ENCODE data around the gene MYOD1.

MYOD1 gene

DNA sequence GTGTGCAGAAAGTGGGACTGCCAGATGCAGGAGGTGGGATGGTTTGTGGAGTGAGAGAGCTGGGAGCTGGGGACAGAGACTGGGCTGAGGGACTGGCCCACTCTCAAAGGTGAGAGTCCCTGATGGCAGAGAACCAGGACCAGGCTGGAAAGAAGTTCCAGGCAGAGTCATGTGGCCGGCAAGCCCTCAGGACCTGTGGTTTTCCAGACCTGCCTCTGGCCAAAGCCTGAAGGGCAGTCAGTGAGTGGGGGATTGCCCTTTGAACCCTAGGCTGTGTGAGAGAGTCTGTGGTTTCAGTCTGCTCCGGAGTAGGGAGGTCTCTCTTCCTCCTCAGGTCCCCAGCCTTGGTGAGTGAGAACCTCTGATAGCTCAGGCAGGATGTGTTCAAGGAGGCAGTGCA, 32.2 kb downstream of the MYOD1 start:
- no peak for DNase-seq

DNA sequence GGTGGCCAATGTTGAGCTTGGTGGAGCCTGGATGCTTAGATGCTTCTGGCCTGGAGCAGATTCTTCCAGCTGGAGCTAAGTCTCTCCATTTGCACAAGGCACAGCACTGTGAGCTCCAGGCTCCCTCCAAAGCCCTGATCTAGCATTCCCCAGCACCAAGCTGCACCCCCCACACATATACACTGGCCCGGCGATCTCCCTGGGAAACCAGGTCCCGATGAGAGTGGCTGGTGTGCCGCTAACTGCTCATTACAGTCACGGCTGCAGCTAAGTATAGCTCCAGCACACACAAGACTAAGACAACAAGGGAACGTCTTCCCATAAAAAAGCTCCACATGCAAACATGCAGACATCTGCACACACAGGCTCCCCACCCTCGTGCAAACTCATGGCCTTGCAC, 32.8 kb downstream of the MYOD1 start:
- DNase-seq: no peak

DNA sequence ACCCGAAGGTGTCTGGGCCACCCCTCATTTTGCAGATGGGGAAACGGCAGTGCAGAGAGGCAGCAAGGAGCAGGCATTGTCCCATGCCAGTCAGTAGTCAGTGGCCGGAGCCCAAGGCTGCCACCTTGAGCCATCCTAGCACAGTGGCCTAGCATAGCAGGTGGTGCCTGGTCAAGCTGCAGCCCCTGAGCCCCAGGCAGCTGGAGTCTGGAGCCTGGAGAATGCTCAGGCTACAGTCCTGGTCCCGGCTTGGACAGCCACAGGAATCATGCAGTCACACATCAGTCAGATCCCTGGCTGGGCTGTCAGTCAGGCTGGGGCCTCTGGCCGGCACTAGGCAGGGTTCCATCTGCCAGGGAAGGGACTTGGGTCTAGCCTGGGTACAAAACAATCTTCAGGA, 33.8 kb downstream of the MYOD1 start:
- DNase-seq: no peak

DNA sequence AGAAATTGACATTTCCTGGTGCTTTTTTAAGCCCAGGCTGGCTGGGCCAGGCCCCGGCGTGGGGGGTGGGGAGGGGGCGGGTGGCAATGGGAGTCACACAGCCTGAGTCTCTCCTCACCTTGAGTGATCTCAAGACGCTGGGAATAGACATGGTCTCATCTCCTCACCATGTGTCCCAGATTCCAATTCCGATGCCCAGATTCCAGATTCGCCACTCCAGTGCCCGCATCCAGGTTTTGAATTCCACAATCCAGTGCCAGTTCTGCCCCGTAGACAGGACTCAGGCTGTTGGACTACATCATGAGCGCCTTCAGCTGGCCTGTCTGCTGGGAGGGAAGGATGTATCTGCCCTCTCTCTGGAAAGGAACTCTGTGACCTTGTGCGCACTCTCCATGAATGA, 34.3 kb downstream of the MYOD1 start:
- no peak for DNase-seq

DNA sequence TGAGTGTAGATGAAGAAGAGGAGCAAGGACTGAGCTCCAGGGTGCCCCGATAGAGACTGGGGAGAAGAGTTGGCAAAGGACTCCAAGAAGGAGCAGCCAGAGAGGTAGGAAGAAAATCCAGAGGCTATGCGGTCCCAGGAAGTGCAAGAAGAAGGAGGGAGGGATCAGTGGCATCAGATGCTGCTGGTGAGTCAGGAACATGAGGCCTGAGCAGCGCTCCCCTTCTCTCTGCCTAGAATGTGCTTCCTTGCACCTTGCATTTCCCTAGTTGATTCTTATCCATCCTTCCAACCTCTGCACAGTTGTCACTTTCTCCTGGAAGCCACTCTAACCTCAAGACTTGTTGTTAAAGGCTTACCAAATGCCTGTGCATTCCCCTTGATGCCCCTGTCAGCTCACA, 36.5 kb downstream of the MYOD1 start:
- no peak for DNase-seq

DNA sequence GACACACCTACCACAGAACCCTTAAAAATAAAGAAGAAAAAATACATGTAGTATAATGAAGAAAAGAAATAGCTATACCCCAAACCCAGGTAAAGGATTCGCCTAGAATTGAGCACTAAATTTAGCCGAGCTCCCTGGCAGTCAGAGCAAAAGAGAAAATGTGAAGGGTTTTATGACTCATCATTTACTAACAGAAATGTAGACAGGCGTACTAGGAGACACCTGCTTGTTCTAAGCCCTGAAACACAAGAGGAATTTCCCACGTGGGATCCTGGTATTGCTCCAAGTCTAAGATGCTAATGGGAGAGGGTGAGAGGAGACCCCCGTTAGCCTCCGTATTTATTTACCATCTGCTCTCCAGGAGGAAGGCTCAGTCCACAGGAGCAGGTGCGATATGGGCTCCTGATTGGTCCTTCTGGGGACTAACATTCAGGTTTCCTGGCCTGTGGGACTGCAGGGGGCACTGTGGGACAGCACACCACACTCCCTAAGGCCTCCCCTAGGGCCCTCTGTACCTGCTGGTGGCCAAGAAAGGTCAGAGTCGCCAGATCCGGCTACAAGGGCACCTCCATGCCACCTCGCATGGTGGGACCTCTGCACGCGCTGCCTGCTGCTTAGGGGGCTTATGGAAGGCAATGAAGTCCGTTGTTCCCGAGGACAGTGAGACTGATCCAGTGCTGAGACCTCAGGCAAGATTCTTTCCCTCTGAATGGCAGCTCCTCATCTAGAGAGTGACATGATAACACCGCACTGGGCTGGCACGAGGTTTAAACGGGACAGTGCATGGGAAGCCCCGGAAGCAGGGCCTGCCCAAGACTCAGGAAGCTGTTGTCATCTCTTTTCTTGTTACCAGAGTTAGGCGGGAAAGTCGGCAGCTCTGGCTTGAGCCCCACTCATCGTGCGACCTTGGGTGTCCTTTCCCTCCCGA, 41.0 kb downstream of the MYOD1 start:
- DNase-seq: no peak

DNA sequence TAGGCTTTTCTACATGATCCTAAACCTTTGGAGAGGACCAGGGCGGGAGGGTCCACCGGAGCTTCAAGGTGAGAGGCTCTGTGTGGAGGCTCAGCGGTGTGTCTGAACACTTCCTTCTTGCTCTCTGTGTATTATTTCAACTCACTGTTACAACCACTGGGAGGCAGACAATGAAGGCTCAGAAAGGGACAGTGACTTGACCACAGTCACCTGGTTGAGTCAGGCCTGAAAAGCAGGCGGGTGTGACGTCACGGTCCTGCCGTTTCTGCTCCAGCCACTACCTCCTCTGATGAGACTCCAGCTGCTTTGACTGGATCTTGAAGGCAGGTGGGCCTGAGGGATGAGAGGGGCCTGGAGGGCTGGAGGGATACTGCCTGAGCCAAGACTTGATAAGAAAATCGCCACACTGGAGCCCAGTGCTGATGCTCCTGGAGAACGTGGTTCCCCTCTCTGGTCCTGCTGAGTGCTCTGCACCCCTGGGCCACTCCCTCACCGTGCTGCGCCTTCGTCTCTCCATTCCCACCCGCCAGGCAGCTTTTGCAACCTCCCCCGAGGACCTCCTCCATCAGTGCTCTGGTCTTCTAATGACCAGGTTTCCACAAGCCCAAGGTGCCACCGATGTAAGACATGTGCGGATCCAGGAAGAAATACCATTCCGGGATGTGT, 43.1 kb downstream of the MYOD1 start:
- no peak for DNase-seq

DNA sequence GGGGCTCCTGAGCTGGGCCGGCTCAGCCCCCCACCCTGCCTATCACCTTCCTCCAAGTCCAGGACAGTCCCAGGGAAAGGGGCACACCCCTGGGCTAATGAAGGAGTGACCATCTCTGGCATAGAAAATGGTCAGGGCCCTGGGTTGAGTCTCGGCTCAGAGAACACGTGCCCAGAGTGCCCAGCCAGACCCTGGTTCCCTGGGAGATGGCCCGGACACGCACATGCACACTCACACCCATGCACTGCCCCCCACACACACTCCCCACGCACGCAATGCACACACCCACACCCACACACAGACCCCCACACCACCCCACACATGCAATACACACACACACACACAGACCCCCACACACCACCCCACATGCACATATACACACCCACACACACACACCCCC, 43.9 kb downstream of the MYOD1 start:
- no peak for DNase-seq

DNA sequence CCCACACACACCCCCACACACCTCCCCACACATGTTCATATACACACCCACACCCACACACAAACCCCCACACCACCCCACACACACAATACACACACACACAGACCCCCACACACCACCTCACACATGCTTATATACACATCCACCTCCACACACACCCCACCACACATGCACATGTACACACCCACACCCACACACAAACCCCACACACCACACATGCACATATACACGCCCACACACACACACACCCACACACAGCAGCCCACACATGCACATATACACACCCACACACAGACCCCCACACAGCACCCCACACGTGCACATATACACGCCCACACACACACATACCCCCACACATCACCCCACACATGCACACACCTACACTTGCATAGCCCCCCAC, 44.3 kb downstream of the MYOD1 start:
- DNase-seq: no peak

DNA sequence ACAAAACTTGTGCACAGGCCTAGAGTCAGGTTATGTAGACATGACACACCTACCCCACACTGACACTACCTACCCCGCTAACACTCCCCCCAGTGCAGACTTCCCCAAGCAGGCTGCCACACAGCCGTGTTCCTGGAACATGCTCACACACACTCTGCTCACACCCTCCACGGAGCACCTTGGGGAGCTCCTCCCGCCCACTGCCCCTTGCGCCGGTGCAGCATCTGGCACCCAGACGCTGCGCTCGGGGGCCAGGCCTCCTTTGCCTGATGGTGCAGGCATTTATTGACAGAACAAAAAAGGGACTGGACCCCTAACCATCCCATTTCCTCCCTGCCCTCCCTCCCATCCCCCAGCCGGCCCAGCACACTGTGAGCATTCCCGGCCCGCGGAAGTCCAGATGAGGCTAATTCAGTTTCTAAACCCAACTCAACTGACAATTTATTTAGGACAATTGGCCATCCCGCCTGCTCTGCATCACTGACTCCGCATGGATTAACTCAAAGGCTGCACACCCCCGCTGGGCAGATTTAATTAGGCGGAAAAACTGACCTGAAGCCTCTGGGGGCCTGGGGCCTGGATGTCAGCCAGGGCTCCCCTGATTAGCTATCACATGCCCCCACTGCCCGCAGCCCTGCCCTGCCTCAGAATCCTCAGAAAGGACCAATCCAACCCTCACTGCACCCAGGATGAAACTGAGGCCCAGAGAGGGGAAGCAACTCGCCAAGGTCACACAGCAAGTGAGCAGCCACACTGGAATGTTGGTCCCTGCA, 45.3 kb downstream of the MYOD1 start:
- no peak for DNase-seq

DNA sequence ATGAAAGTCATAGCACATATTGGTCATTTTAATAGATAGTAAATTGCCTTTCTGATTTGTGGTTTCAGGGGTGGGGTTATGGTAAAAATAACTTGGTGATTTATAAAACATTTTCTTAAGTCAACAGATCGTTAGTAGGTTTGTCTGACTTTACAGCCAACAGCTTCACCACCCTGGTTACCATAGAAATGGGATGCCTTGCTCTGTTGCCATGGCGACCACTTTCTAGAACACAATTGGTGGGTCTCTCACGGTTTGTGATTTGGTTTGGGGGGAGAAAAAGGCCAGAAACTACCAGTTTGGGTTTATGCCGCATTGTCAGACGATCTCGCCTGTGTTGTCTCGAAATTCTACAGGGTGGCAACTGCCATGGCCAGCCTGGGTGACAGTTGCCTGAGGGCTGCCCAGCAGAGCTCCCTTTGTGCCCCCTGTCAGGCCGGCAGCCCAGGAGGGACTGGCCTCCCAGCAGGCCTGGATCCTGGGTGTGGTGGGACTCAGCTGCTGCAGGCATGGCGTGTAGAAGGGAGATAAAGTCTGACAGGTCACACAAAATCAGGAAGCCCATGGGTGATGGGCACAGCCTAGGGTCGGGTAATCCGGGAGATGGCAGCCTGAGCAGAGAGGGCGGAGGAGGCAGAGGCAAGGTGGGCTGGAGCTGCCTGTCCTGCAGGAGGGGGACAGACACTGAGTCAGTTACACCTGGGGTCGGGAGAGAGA, 46.1 kb downstream of the MYOD1 start:
- DNase-seq: no peak

DNA sequence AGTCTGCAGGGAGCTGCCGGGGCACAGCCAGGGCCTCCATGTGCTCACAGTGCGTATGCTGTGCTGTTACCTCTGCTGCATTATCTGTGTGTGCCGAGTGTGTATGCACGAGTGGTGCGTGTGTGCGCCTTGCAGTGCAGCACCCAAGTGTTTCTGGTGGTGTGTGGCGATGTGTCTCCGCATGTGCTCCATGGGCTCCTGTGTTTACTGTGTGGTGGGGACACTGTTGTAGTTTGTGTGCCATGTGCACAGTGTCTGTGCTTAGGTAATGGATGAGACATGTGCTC, 46.6 kb downstream of the MYOD1 start:
- no peak for DNase-seq

DNA sequence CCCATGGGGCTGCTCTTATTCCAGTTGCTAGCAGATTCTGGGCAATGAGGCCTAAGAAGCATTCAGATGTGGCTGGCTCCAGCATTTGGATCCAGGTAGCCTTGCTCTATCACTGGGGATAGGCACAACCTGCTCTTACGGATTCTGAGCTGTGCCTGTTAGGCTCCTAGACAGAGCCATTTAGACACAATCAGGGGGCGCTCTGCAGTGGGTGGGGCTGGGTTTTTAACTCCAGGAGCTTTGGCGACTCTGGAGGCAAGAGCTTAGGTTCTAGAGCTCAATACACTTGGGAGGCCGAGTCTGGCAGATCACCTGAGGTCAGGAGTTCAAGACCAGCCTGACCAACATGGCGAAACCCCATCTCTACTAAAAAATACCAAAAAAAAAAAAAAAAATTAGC, 47.2 kb downstream of the MYOD1 start:
- no peak for DNase-seq

DNA sequence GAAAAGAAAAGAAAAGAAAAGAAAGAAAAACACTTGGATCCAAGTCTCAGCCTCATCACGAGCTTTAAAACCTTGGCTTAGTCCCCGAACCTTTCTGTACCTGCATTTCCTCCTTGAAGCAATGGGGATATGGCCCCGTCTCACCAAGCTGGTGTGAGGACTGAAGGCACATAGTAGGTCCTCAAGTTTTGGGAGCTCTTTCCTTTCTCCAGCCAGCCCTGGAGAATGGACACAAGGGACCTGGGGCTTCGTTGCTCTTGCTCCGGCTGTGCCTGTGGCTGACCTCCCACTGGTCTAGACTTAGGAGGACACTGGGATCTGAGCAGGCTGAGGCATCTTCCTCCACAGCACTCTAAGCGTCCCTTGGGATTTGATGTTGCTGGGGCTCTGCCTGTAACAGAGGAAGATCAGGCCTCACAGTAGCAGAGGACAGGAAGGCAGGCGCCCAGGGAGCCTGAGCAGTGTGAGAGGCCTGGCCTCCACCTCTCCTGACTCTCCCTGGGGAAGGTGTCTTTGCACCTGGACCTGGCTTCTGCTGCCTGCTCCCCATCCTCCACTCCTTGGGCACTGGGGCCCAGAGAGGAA, 48.0 kb downstream of the MYOD1 start:
- DNase-seq: no peak

DNA sequence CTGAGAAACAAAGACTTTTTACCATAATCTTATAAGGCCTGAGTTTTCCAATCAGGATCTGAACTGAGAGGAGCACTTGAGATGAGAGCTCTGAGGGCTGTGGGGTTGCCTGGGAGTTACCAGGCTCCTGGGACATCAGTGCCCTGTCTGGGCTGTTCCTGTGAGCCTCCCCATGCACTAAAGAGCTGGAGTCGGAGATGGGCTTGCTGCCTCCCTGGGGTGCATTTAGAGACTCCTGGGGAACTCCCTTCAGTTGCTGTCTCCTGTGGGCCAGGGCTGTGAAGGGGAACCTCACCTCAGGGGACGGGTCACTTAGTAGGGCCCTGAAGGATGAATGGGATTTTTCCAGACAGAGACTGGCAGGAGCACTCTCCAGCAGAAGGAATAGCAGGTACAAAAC, 48.5 kb downstream of the MYOD1 start:
- no peak for DNase-seq

DNA sequence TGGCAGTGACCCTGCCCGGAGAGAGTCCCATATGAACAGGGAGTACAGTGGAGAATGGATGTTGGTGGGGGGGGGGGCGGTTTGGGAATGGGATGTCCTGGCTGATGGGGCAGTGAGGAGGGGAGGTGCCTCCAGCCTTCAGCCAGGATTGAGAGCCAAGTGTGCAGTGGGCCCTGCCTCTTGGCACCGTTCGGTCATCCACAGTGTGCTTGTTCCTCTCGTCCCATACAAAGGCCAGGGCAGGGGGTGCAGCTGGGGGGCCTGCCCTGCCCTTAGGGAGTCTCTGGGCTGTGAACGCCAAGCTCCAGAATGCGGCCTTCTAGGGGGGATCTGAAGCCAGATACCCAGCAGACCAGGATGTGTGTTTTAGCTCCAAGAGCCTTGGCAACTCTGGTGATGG, 49.2 kb downstream of the MYOD1 start:
- DNase-seq: no peak

DNA sequence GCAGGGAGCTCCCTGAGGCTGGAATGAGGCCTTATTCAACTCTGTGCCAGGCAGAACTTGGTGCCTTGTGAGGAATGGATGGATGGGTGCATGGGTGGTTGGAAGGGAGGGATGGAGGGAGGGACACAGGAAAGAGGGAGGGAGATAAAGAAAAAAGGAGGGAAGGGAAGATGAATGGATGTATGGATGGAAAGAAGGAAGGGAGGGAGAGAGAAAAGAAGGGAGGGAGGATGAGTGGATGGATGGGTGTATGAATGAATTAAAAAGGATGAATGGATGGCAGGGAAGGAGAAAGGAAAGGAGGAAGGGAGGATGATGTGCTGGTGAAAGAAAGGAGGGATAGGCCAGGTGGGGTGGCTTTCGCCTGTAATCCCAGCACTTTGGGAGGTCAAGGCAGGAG, 49.8 kb downstream of the MYOD1 start:
- DNase-seq: no peak

DNA sequence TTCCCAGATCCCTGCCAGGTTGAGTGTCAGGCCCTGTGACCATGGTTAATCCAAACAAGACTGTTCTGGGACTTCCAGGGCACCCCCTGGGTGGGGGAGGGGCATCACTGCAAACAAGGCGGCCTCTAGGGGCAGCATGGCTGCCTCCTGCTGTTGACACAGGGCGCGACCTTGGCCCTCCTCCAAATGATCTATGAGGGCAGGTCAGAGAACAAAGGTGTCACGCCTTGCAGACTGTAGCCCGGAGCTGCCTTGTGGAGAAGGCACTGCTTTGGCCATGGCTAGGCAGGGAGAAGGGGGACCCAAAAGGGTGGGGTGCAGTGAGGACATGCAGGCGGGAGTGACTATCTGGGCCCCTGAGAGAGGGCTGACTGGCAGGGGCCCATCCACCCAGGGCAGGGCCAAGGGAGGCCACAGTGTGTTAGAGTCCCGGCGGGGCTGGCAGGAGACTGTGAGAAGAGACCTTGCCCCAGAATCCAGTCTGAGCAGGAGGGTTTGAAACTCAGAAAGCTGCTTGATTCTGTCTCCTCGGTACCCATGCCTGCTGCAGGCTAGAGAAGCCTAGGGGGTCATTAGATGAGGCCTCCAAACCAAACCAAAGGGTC, 50.8 kb downstream of the MYOD1 start:
- DNase-seq: no peak

DNA sequence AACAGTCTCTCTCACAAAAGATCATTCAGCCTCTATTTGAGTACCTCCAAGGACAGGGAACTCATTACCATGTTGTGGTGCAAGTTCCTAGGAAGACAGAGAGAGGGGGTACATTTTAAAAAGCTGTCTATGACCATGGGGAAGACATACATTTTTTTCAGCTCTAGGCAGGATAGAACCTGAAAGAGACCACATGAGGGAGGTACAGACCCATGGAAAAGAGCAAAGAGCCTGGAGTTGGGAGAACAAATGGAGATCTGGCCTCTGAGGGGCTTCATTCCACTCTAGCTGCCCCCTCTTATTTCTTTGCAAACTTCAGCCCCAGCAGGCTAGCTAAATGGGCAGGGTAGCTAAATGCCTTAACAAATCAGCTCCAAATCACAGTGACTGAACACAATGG, 51.5 kb downstream of the MYOD1 start:
- DNase-seq: no peak

DNA sequence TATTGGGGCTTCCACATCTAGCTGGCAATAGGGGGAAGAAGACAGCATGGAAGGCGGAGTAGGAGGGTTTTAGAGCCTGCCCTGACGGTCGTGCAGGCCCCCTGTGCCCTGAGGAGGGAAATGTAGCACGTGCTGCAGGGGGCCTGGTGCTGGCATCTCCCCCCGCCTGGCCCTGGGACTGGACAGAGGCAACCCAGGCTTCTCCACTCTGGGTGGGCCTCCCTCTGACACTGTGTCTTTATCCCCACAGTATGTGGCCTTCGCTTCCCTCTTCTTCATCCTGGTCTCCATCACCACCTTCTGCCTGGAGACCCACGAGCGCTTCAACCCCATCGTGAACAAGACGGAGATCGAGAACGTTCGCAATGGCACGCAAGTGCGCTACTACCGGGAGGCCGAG, 52.0 kb downstream of the MYOD1 start:
- no peak for DNase-seq
